SK-N-SH (cell line): ENCODE results near the gene AJM1.

Experiments
- EP300 ChIP-seq, 2 experiments: IDR thresholded peaks; 2 replicates each; pipeline versions ENCODE4 v1.4.0 to v1.6.1; 2012; ENCODE audit warnings: borderline replicate concordance in 1 of 2, low read depth in 1 of 2, low read length in 1 of 2
- POLR2AphosphoS5 ChIP-seq: IDR thresholded peaks from 2 replicates; pipeline ENCODE4 v1.6.1; 2012; ENCODE audit warnings: low read depth, low read length
- TF ChIP-seq, protein P1 (sequence below): fragments of 200-600 bp; sonication (generic); IDR thresholded peaks from 2 replicates; pipeline ENCODE4 v1.6.1; 2017; ENCODE audit warnings: antibody characterized with exemption, mild to moderate bottlenecking, moderate library complexity

DNA sequence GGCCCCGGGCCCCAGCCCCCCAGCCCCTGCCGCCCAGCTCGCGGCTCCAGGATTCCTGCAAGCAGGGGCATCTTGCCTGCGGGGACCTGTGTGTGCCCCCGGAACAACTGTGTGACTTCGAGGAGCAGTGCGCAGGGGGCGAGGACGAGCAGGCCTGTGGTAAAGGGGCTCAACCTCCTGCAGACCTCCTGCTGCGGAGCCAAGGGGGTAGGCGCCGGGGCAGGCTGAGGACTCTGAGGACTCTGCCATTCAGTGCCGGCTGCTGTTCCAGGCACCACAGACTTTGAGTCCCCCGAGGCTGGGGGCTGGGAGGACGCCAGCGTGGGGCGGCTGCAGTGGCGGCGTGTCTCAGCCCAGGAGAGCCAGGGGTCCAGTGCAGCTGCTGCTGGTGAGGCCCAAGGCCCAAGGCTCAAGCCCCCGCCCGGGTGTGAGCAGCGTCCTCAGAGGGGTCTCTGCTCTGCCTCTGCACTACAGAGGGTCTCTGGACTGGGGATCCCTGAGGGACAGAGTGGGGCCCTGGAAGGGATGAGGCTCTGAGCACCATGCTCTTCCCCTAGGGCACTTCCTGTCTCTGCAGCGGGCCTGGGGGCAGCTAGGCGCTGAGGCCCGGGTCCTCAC, 13.3 kb downstream of the AJM1 start:
- TF ChIP-seq EP300 (IDR thresholded peaks at IDR 0.05; ENCODE audit: borderline replicate concordance in 1 of 2, low read depth in 1 of 2, low read length in 1 of 2) (no peak), POLR2AphosphoS5 (no peak)
- TF ChIP-seq, protein P1, sequence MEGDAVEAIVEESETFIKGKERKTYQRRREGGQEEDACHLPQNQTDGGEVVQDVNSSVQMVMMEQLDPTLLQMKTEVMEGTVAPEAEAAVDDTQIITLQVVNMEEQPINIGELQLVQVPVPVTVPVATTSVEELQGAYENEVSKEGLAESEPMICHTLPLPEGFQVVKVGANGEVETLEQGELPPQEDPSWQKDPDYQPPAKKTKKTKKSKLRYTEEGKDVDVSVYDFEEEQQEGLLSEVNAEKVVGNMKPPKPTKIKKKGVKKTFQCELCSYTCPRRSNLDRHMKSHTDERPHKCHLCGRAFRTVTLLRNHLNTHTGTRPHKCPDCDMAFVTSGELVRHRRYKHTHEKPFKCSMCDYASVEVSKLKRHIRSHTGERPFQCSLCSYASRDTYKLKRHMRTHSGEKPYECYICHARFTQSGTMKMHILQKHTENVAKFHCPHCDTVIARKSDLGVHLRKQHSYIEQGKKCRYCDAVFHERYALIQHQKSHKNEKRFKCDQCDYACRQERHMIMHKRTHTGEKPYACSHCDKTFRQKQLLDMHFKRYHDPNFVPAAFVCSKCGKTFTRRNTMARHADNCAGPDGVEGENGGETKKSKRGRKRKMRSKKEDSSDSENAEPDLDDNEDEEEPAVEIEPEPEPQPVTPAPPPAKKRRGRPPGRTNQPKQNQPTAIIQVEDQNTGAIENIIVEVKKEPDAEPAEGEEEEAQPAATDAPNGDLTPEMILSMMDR: no peak
